Measurements from ENCODE around the gene RPE65.
A peak's percentile ranks its signal among the peaks of the same experiment; 100 is the strongest.
"Not testable (repeated sequence)": the region's sequence is repeated elsewhere in the genome, so short reads cannot be mapped to it uniquely, and the experiment has no call there.

RPE65 gene

GRCh38 chr1:68449901-68450300 is at the start of gene RPE65:
TSS of gene RPE65 (minus strand) at chr1:68449954. CDS start at chr1:68449905, 49 bp downstream.
- no peak for DNase-seq

- no peak for DNase-seq
These were observed 47.6 kb upstream of the RPE65 start for GRCh38 chr1:68497358-68497698.

- peak; percentile 90 for DNase-seq
These were observed 47.1 kb upstream of the RPE65 start, which contains the start of gene DEPDC1 for GRCh38 chr1:68496680-68497357. TSS of gene DEPDC1 (minus strand) at chr1:68497082. CDS start at chr1:68496999, 83 bp downstream.

- DNase-seq, result no peak
These were observed 46.4 kb upstream of the RPE65 start for GRCh38 chr1:68495968-68496679.

- no peak for DNase-seq
These were observed 45.8 kb upstream of the RPE65 start for GRCh38 chr1:68495532-68495931.

GRCh38 chr1:68493193-68493592 is 43.4 kb upstream of the RPE65 start:
- DNase-seq, result no peak

- DNase-seq, result not testable (repeated sequence)
These were observed 42.5 kb upstream of the RPE65 start for GRCh38 chr1:68492255-68492654.

GRCh38 chr1:68490046-68490651 is 40.4 kb upstream of the RPE65 start:
- no peak for DNase-seq

GRCh38 chr1:68485431-68486022 is 35.8 kb upstream of the RPE65 start:
- DNase-seq, result no peak

GRCh38 chr1:68484618-68485017 is 34.9 kb upstream of the RPE65 start:
- no peak for DNase-seq

GRCh38 chr1:68481041-68481440 is 31.3 kb upstream of the RPE65 start:
- no peak for DNase-seq

- no peak for DNase-seq
These were observed 29.7 kb upstream of the RPE65 start for GRCh38 chr1:68479501-68479900.

- DNase-seq, result no peak
These were observed 28.9 kb upstream of the RPE65 start for GRCh38 chr1:68478662-68479061.

- DNase-seq, result not testable (repeated sequence)
These were observed 26.9 kb upstream of the RPE65 start for GRCh38 chr1:68476626-68477025.

GRCh38 chr1:68473060-68473459 is 23.3 kb upstream of the RPE65 start:
- no peak for DNase-seq

GRCh38 chr1:68470388-68470970 is 20.7 kb upstream of the RPE65 start:
- no peak for DNase-seq

GRCh38 chr1:68464891-68465290 is 15.1 kb upstream of the RPE65 start:
- no peak for DNase-seq

- DNase-seq, result no peak
These were observed 11.2 kb upstream of the RPE65 start for GRCh38 chr1:68460935-68461334.

GRCh38 chr1:68459796-68460195 is 10.0 kb upstream of the RPE65 start:
- DNase-seq, result no peak

GRCh38 chr1:68459091-68459490 is 9.3 kb upstream of the RPE65 start:
- DNase-seq, result no peak

- no peak for DNase-seq
These were observed 6.4 kb upstream of the RPE65 start for GRCh38 chr1:68456202-68456601.

- DNase-seq, result no peak
These were observed 4.8 kb upstream of the RPE65 start for GRCh38 chr1:68454534-68454933.

GRCh38 chr1:68453060-68453670 is 3.4 kb upstream of the RPE65 start:
- DNase-seq, result no peak
